GM10266 (cell line): ENCODE results near the gene F3.

ENCODE experiments used
- DNase-seq: peaks from one replicate; pipeline ENCODE4 v3.0.0; 2012; ENCODE audit errors: extremely low spot score
- TF ChIP-seq, protein P1 (sequence below): IDR thresholded peaks from 2 replicates; pipeline ENCODE4 v1.5.1; 2012; ENCODE audit warnings: mild to moderate bottlenecking, low read depth; ENCODE audit not compliant: control insufficient read depth, insufficient read depth; ENCODE audit errors: missing control alignments

Gene F3

DNA sequence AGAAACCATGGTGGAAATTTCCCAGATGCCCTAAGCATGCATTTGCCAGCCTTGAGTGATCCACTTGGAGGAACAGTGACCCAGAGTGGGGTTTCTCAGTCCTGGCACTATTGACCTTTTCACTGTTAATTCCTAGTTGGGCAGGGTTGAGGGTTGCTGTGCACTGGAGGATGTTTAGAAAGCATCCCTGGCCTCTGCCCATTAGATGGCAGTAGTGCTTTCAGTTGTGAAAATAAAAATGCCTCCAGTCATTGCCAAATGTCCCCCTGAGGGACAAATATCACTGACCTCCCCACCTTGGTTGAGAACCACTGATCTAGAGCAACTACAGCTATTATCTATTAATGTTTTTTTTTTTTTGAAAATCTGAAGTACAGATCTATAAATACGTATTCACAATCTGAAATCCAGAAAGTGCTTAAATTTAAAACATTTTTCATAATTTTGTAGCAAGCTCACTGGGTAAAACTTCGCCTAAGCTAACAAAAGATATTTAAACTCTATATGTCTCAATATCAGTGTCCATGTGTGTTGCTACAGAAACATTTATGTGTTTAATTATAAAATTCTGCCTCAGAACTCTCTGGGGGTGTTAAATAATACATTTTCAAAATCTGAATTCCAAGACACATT lies 27.3 kb downstream of the F3 start:
- TF ChIP-seq, protein P1, sequence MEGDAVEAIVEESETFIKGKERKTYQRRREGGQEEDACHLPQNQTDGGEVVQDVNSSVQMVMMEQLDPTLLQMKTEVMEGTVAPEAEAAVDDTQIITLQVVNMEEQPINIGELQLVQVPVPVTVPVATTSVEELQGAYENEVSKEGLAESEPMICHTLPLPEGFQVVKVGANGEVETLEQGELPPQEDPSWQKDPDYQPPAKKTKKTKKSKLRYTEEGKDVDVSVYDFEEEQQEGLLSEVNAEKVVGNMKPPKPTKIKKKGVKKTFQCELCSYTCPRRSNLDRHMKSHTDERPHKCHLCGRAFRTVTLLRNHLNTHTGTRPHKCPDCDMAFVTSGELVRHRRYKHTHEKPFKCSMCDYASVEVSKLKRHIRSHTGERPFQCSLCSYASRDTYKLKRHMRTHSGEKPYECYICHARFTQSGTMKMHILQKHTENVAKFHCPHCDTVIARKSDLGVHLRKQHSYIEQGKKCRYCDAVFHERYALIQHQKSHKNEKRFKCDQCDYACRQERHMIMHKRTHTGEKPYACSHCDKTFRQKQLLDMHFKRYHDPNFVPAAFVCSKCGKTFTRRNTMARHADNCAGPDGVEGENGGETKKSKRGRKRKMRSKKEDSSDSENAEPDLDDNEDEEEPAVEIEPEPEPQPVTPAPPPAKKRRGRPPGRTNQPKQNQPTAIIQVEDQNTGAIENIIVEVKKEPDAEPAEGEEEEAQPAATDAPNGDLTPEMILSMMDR = peak; percentile 54
- DNase-seq = no peak

DNA sequence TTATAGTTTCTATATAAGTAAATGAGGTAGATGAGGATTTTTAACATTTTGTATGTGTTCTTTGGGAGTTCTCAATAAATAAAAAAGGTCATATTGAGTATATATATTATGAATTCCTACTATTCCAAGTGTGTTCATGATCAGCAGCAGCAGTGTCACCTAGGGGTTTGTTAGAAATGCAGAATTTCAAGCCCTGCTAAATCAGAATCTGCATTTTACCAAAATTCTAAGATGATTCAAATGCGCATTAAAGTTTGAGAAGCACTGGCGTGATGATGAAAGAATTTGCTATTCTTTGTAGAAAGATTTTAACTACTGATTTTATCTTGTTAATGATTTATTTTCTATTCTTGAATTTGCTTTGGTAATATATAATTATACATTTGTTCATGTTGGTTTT lies 28.7 kb downstream of the F3 start:
- DNase-seq = no peak
- TF ChIP-seq, protein P1 = no peak

DNA sequence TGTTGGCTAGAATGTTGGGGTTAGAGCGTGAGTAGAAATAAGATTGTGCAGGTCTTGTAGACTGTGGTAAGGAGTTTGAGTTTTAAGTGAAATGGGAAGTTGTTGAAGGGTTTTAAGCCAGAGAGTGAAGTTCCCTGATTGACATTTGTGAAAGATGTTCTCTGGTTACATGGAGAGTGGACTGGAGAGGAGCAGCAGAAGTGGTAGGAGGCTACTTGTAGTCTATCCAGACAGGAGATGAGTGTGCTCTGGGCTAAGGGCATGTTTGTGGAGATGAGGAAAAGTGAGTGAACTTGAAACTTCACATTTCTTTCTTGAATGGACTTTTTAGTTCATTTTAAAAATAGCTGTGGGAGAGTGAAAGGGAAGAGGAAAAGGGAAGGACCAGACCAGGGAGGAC lies 37.0 kb downstream of the F3 start:
- TF ChIP-seq, protein P1 = no peak
- DNase-seq = no peak

DNA sequence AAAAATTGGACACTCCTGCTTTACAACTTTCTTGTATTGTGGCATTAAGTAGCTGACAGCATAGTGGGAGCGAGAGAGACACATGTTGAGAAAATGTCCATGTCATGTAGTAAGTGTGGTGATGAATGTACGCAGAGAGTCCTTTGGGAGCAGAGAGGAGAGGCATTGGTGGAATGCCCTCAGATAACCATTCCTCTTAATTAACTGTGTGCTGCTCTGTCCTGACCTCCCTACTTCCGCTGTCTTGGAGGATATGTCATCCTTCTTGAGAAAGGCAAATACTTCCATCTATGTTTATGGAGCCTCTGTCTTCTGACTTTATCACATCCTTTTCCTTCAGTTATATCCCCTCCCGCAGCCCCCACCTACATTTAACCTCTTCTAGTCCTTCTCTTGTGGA lies 38.4 kb downstream of the F3 start:
- no peak for DNase-seq
- TF ChIP-seq, protein P1 = no peak

DNA sequence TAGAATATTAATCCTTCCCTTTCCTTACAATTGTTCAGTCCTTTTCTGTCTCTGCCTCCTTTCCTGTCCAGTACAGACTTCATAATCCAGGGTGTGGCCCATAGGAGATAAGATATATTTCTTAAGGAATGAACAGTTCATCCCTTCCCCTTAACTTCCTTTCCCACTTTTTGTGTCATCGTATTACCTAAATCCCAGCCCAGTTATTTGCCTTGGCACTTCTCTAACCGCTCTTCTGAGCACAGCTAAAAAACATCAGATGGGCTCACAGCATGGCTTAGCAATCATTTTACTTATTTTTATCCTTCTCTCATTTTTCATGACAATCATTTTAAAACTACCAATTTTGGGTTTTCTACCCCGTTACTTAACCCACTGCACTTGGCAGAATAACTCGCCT lies 39.6 kb downstream of the F3 start:
- no peak for DNase-seq
- TF ChIP-seq, protein P1 = no peak

DNA sequence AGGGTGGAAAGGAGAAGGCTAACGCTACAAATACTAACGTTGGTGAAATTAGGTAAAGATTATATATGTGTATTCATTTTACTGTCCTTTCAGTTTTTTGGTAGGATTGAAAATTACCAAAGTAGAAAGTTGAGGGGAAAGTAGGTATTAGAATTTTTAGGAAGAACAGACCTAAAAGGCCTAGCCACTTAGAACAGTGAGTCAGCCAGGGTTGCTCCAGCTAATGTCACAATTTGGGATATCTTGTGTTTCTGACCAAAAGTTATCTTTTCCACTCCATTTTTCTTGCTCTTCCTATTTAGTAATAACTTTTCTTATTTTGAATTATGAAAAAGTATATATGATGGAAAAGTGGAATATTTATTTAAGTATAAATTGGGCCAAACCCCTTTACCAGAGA lies 40.1 kb downstream of the F3 start:
- TF ChIP-seq, protein P1 = no peak
- DNase-seq = no peak

DNA sequence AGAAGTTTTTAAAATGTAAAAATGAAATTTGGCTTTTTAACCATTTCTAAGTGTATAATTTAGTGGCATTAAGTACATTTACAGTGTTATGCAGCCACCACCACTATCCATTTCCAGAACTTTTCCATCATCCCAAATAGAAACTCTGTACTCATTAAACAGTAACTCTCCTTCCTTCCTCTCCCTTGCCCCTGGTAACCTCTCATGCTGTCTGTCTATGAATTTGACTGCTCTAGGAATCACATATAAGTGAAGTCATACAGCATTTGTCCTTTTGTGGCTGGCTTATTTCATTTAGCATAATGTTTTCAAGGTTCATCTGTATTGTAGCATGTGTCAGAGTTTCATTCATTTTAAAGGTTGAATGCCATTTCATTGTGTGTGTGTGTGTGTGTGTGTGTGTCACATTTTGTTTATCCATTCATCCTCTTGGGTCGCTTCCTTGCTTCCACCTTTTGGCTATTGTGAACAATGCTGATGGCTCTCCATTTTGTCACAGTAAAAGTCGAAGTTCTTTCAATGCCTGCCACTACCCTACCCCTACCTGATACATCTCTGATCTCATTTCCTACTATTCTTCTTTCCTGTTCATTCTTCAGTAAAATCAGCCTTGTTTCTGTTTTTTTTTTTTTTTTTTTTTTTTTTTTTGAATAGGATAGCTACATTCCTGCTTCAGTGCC lies 45.3 kb downstream of the F3 start:
- no peak for DNase-seq
- TF ChIP-seq, protein P1 = no peak
